Lower lobe of right lung (tissue), 2 donors: Measurements from ENCODE around the gene C1orf115. TPM values are rescaled to one million over a fixed set of nuclear protein-coding genes. Genes with fewer than 3 reads are reported as not detected.

Source experiments
- ATAC-seq, 2 donors: fragments of 200-7000 bp; cut with Tn5 transposase; one replicate each; pipeline ENCODE4 v1.9.1; 2020 to 2022; ENCODE audit warnings: mild to moderate bottlenecking in 2 of 2, moderate library complexity in 2 of 2
- DNase-seq: peaks from one replicate; pipeline ENCODE4 v3.0.0-alpha.2; 2020
- H3K27ac ChIP-seq: fragments of 200-600 bp; one replicate; pipeline ENCODE4 v1.8.0; 2022
- H3K27me3 ChIP-seq: fragments of 200-600 bp; one replicate; pipeline ENCODE4 v1.8.0; 2022; ENCODE audit warnings: low read depth
- H3K36me3 ChIP-seq: fragments of 200-600 bp; one replicate; pipeline ENCODE4 v1.8.0; 2022; ENCODE audit warnings: mild to moderate bottlenecking
- H3K4me1 ChIP-seq: fragments of 200-600 bp; one replicate; pipeline ENCODE4 v1.8.0; 2022
- H3K4me3 ChIP-seq: fragments of 200-600 bp; one replicate; pipeline ENCODE4 v1.8.0; 2022; ENCODE audit warnings: mild to moderate bottlenecking
- H3K9me3 ChIP-seq: fragments of 200-600 bp; one replicate; pipeline ENCODE4 v1.8.0; 2022
- intact Hi-C: fragments of 100-400 bp; cut with DNase I; formaldehyde crosslinking; loops from one replicate; pipeline ENCODE4 v1.11.0; 2022
- total RNA-seq: library from RNA; stranded (reverse); fragmentation: NEBNext Ultra II Directional; extraction: Animal tissue kit (Norgen Biotek cat#: 25700); gene quantifications from one replicate; pipeline ENCODE4 v1.2.1, GENCODE V29; 2021
- TF ChIP-seq, protein P1 (sequence below): fragments of 200-600 bp; IDR thresholded peaks from one replicate; pipeline ENCODE4 v1.8.0; 2022; ENCODE audit warnings: antibody characterized with exemption, mild to moderate bottlenecking
- donor health status: DM: no; HTN: yes; CAD: no; lungs with severe emphysema.

The C1orf115 gene
- total RNA-seq, 1 donor from 2014 or later, result 26.3 TPM

DNA sequence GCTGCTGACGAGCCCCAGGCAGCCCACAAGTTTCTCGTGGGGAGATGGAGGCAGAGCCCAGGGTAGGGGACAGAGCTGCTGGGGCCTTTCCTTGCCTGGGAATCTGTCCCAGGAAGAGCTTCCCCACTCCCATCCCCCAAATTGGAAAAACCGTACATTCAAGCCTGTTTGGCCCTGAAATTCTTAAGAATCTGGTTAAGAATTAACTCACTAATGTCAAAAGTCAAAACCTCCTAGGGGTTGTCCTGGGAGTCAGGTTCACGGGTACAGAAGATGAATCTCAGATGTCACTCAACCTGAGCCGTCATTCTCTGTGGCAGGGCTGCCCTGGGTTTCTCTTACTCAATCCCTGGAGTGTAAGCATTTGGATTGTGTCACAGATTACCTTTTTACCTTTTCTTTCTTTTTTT, 8.4 kb downstream of the C1orf115 start:
- H3K27ac ChIP-seq, result no peak overlapping the region
- peaks cover 14% of the 10 kb centered on the region for H3K36me3 ChIP-seq
- DNase-seq (no peak), ATAC-seq (no peak)
- H3K4me1 ChIP-seq, result no peaks in the 10 kb centered on the region
- TF ChIP-seq, protein P1, sequence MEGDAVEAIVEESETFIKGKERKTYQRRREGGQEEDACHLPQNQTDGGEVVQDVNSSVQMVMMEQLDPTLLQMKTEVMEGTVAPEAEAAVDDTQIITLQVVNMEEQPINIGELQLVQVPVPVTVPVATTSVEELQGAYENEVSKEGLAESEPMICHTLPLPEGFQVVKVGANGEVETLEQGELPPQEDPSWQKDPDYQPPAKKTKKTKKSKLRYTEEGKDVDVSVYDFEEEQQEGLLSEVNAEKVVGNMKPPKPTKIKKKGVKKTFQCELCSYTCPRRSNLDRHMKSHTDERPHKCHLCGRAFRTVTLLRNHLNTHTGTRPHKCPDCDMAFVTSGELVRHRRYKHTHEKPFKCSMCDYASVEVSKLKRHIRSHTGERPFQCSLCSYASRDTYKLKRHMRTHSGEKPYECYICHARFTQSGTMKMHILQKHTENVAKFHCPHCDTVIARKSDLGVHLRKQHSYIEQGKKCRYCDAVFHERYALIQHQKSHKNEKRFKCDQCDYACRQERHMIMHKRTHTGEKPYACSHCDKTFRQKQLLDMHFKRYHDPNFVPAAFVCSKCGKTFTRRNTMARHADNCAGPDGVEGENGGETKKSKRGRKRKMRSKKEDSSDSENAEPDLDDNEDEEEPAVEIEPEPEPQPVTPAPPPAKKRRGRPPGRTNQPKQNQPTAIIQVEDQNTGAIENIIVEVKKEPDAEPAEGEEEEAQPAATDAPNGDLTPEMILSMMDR, result no peak
- H3K4me3 ChIP-seq, result no peak overlapping the region
- H3K9me3 ChIP-seq, result no peaks in the 10 kb centered on the region
- H3K27me3 ChIP-seq, result no peaks in the 10 kb centered on the region
- intact Hi-C loops, result no loop called here

DNA sequence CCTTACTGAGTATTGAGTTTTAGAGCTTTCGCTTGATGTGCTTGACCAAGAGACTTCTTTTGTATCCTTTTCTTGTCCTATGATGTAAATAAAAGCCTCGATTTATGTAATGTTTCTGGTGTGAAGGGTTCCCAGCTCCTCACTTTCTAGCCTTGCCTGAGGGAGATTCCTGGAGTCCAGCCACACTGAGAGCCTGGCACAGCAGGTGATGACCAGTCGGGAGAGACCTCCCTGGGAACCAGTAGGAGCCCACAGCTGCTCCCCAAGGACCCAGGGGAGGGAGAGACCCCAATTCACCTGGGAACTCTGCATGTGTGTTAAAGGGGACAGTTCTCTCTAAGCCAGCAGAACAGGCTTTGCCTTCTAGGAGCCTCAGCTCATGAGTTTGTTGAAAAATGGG, 8.9 kb downstream of the C1orf115 start:
- Histone ChIP-seq H3K27me3 (no peaks in the 10 kb centered on the region), H3K4me3 (no peak overlapping the region), H3K9me3 (no peaks in the 10 kb centered on the region), H3K36me3 (peaks cover 14% of the 10 kb centered on the region), H3K27ac (no peak overlapping the region), H3K4me1 (no peaks in the 10 kb centered on the region)
- ATAC-seq (no peak), DNase-seq (no peak)
- intact Hi-C loops, result no loop called here
- TF ChIP-seq, protein P1, result no peak

DNA sequence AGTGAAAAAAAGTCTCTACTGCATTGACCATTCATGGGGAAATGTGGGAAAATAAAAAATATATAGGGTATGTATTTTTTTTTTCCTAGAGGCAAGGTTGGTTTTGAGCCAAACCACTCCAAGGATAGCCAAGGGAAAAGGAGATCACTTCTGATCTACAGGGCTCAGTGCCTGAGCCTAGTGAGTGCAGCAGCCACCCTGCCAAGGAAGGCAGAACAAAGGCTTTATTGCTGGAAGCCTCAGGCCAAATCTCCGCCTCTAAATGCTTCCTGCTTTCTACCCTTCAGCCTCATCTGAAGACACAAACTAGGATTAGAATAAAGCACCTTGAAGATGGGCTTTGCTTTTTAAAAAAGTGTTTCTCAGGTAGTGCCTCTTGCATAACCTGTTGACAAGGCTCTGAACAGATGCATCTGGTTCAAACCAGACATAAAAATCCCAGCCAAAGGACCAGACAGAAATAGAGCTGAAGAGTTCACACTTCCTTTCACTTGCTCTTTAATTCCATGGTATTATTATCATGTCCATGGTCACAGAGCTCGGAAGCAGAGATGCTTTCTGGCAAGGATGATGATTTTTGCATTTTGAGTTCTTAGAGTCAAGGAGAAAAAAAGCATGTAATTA, 10.5 kb downstream of the C1orf115 start:
- peaks cover 14% of the 10 kb centered on the region for H3K36me3 ChIP-seq
- H3K9me3 ChIP-seq, result no peaks in the 10 kb centered on the region
- ATAC-seq, result no peak
- H3K27ac ChIP-seq, result no peak overlapping the region
- H3K4me3 ChIP-seq, result no peak overlapping the region
- TF ChIP-seq, protein P1, result no peak
- no peaks in the 10 kb centered on the region for H3K27me3 ChIP-seq
- no peaks in the 10 kb centered on the region for H3K4me1 ChIP-seq
- no peak for DNase-seq
- intact Hi-C loops, result no loop called here

DNA sequence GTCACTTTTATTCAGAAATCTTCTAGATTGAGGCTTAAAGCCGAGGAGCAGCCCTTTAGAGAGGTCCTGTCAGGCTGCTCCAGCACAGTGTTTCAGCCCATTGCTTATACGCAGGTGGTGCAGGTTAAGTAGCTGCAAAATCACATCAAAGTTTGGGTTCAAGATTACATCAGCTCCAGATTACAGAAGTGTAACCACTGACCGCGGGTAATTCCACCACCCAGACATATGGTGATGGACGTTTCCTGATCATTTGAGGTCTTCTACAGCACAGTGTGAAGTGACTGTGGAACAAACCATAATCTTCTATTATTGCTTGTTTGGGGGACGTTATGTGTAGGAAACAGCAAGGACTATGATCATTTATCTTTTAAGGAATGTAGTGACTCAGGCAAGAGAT, 11.8 kb downstream of the C1orf115 start:
- TF ChIP-seq, protein P1, result no peak

DNA sequence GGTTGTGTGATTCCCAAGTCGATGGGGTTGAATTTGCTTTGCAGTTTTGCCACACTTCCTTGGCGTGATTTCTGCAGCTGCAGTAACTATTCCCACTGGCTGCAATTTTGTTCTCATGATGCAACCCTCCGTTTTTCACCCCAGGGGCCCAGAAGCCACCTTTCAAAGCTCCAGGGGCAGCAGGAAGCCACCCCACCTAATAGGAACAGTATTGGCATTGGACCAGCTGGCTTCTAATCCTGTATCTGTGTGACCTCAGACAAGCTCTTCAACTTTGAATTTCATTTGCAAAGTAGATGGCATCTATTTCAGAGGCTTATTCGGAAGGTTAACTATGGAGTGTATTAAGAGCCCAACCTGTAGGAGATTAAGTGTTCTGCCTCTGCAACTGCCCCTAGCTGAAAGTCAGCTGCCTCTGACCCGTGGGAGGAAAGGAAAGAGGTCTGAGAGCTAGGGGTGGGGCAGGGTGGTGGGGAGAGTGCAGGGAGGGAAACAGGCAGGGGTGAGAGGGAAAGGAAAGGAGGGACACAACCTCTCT, 12.6 kb downstream of the C1orf115 start:
- no peak for ATAC-seq
- H3K4me1 ChIP-seq, result no peaks in the 10 kb centered on the region
- no peaks in the 10 kb centered on the region for H3K9me3 ChIP-seq

More for the DNA sequence above, 11.8 kb downstream of the C1orf115 start:
- no peaks in the 10 kb centered on the region for H3K27me3 ChIP-seq
- ATAC-seq (no peak), DNase-seq (no peak)
- intact Hi-C loops, result no loop called here
- peaks cover 10% of the 10 kb centered on the region for H3K36me3 ChIP-seq
- H3K4me1 ChIP-seq, result no peaks in the 10 kb centered on the region
- no peak overlapping the region for H3K4me3 ChIP-seq
- no peak overlapping the region for H3K27ac ChIP-seq
- no peaks in the 10 kb centered on the region for H3K9me3 ChIP-seq

More for the DNA sequence above, 12.6 kb downstream of the C1orf115 start:
- Histone ChIP-seq H3K27me3 (no peaks in the 10 kb centered on the region), H3K27ac (no peak overlapping the region), H3K4me3 (no peak overlapping the region), H3K36me3 (peaks cover 2% of the 10 kb centered on the region)
- DNase-seq, result no peak
- TF ChIP-seq, protein P1, result no peak
- intact Hi-C loops, result no loop called here
